ENCODE data around the gene PKNOX2.

PKNOX2 gene

GRCh38 chr11:125465701-125466100 is 301.1 kb downstream of the PKNOX2 start:
- TF ChIP-seq, protein P1, sequence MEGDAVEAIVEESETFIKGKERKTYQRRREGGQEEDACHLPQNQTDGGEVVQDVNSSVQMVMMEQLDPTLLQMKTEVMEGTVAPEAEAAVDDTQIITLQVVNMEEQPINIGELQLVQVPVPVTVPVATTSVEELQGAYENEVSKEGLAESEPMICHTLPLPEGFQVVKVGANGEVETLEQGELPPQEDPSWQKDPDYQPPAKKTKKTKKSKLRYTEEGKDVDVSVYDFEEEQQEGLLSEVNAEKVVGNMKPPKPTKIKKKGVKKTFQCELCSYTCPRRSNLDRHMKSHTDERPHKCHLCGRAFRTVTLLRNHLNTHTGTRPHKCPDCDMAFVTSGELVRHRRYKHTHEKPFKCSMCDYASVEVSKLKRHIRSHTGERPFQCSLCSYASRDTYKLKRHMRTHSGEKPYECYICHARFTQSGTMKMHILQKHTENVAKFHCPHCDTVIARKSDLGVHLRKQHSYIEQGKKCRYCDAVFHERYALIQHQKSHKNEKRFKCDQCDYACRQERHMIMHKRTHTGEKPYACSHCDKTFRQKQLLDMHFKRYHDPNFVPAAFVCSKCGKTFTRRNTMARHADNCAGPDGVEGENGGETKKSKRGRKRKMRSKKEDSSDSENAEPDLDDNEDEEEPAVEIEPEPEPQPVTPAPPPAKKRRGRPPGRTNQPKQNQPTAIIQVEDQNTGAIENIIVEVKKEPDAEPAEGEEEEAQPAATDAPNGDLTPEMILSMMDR (IDR thresholded peaks at IDR 0.05; ENCODE audit: low read depth, low read length): no peak
- no peak for DNase-seq (ENCODE audit: extremely low read depth, low read depth)

GRCh38 chr11:125468025-125468424 is 303.5 kb downstream of the PKNOX2 start:
- no peak for DNase-seq (ENCODE audit: extremely low read depth, low read depth)
- TF ChIP-seq, protein P1 (IDR thresholded peaks at IDR 0.05; ENCODE audit: low read depth, low read length): no peak

GRCh38 chr11:125468852-125469251 is 304.3 kb downstream of the PKNOX2 start:
- TF ChIP-seq, protein P1 (IDR thresholded peaks at IDR 0.05; ENCODE audit: low read depth, low read length): no peak
- DNase-seq (ENCODE audit: extremely low read depth, low read depth): no peak

GRCh38 chr11:125470355-125470754 is 305.8 kb downstream of the PKNOX2 start:
- TF ChIP-seq, protein P1 (IDR thresholded peaks at IDR 0.05; ENCODE audit: low read depth, low read length): no peak
- no peak for DNase-seq (ENCODE audit: extremely low read depth, low read depth)

- TF ChIP-seq, protein P1 (IDR thresholded peaks at IDR 0.05; ENCODE audit: low read depth, low read length): no peak
- no peak for DNase-seq (ENCODE audit: extremely low read depth, low read depth)
Measured at GRCh38 chr11:125476721-125477120, 312.2 kb downstream of the PKNOX2 start.

GRCh38 chr11:125479137-125479536 is 314.6 kb downstream of the PKNOX2 start:
- TF ChIP-seq, protein P1 (IDR thresholded peaks at IDR 0.05; ENCODE audit: low read depth, low read length): no peak

GRCh38 chr11:125481531-125481930 is 317.0 kb downstream of the PKNOX2 start:
- TF ChIP-seq, protein P1 (IDR thresholded peaks at IDR 0.05; ENCODE audit: low read depth, low read length): no peak
- no peak for DNase-seq (ENCODE audit: extremely low read depth, low read depth)

More at GRCh38 chr11:125479137-125479536, 314.6 kb downstream of the PKNOX2 start:
- no peak for DNase-seq (ENCODE audit: extremely low read depth, low read depth)
